MM.1S (cell line): Measurements from ENCODE around the gene NXPE2.

Source experiments
- DNase-seq: peaks from one replicate; pipeline ENCODE4 v3.0.0-alpha.2; 2015
- H2AFZ ChIP-seq: fragments of 300-600 bp; sonication (generic); 2 replicates; pipeline ENCODE4 v1.6.0; 2016; ENCODE audit warnings: antibody characterized with exemption, low read length
- H3F3A ChIP-seq: fragments of 300-600 bp; sonication (generic); 2 replicates; pipeline ENCODE4 v1.6.1; 2016; ENCODE audit warnings: mild to moderate bottlenecking, antibody characterized with exemption, low read length, moderate library complexity, mixed read lengths; ENCODE audit not compliant: insufficient read depth
- H3K27ac ChIP-seq: fragments of 300-600 bp; sonication (generic); 2 replicates; pipeline ENCODE4 v1.5.1; 2016; ENCODE audit warnings: mild to moderate bottlenecking, low read length
- H3K27me3 ChIP-seq: fragments of 300-600 bp; sonication (generic); replicated peaks from 2 replicates; pipeline ENCODE4 v1.6.0; 2016; ENCODE audit warnings: low read length; ENCODE audit not compliant: insufficient read depth
- H3K36me3 ChIP-seq: fragments of 300-600 bp; sonication (generic); replicated peaks from 2 replicates; pipeline ENCODE4 v1.6.1; 2016; ENCODE audit warnings: mild to moderate bottlenecking, low read length, mixed read lengths; ENCODE audit not compliant: insufficient read depth
- H3K4me1 ChIP-seq: fragments of 300-600 bp; sonication (generic); 2 replicates; pipeline ENCODE4 v1.6.1; 2016; ENCODE audit warnings: low read length, mixed read lengths
- H3K4me2 ChIP-seq: fragments of 300-600 bp; sonication (generic); 2 replicates; pipeline ENCODE4 v1.6.0; 2016; ENCODE audit warnings: low read depth, low read length
- H3K4me3 ChIP-seq: fragments of 300-600 bp; sonication (generic); 2 replicates; pipeline ENCODE4 v1.5.1; 2016; ENCODE audit warnings: low read length, mixed read lengths
- H3K79me2 ChIP-seq: fragments of 300-600 bp; sonication (generic); 2 replicates; pipeline ENCODE4 v1.6.1; 2016; ENCODE audit warnings: mixed run types, low read length, mixed read lengths
- H3K9ac ChIP-seq: fragments of 300-600 bp; sonication (generic); 2 replicates; pipeline ENCODE4 v1.6.1; 2016; ENCODE audit warnings: low read length, mixed read lengths
- H3K9me2 ChIP-seq: fragments of 300-600 bp; sonication (generic); replicated peaks from 2 replicates; pipeline ENCODE4 v1.6.1; 2016; ENCODE audit warnings: mild to moderate bottlenecking, low read length, mixed read lengths; ENCODE audit not compliant: insufficient read depth
- H3K9me3 ChIP-seq: fragments of 300-600 bp; sonication (generic); replicated peaks from 2 replicates; pipeline ENCODE4 v1.6.1; 2016; ENCODE audit warnings: mild to moderate bottlenecking, low read length, mixed read lengths; ENCODE audit not compliant: insufficient read depth
- H4K20me1 ChIP-seq: fragments of 300-600 bp; sonication (generic); 2 replicates; pipeline ENCODE4 v1.6.1; 2016; ENCODE audit warnings: mild to moderate bottlenecking, low read length, moderate library complexity, mixed read lengths; ENCODE audit not compliant: insufficient read depth
- EZH2 ChIP-seq: fragments of 300-600 bp; sonication (generic); optimal IDR thresholded peaks from 2 replicates; pipeline ENCODE3; 2017; ENCODE audit warnings: low read depth, mild to moderate bottlenecking, antibody characterized with exemption, low read length, mixed read lengths
- EZH2phosphoT487 ChIP-seq: fragments of 300-600 bp; sonication (generic); IDR thresholded peaks from 2 replicates; pipeline ENCODE4 v1.6.1; 2018; ENCODE audit warnings: antibody characterized with exemption, low read length
- TF ChIP-seq, protein P1 (sequence below): fragments of 300-600 bp; sonication (generic); IDR thresholded peaks from 2 replicates; pipeline ENCODE4 v1.5.1; 2016; ENCODE audit warnings: antibody characterized with exemption, low read length, mixed read lengths

NXPE2 gene

DNA sequence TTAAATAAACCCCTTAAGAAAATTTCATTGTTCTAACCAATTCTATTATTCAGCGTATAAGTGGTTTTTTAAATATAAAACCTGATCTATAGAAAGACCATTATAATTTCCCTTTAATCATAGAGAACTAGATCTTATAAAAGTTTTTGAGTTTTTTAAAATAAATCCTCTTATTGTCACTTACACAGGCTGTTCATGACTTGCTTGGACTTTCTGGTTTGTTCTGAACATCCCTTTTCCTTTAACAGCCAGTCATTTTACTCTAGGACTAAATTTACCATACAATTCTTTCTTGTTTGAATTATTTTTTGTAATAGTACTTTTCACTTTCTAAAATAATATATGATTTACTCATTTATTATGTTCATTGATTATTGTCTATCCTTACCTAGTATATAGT is 4.7 kb downstream of the NXPE2 start:
- Histone ChIP-seq H3K9ac (no peak overlapping the region), H4K20me1 (no peaks in the 10 kb centered on the region), H3K4me1 (no peaks in the 10 kb centered on the region), H3K36me3 (no peaks in the 10 kb centered on the region), H3K4me2 (no peak overlapping the region), H2AFZ (no peak overlapping the region), H3K4me3 (no peak overlapping the region), H3K9me3 (no peaks in the 10 kb centered on the region), H3K9me2 (no peaks in the 10 kb centered on the region), H3F3A (no peaks in the 10 kb centered on the region), H3K27me3 (no peaks in the 10 kb centered on the region), H3K27ac (no peak overlapping the region), H3K79me2 (no peaks in the 10 kb centered on the region)
- DNase-seq: no peak
- TF ChIP-seq EZH2: no peak
- TF ChIP-seq EZH2phosphoT487: no peak
- TF ChIP-seq, protein P1, sequence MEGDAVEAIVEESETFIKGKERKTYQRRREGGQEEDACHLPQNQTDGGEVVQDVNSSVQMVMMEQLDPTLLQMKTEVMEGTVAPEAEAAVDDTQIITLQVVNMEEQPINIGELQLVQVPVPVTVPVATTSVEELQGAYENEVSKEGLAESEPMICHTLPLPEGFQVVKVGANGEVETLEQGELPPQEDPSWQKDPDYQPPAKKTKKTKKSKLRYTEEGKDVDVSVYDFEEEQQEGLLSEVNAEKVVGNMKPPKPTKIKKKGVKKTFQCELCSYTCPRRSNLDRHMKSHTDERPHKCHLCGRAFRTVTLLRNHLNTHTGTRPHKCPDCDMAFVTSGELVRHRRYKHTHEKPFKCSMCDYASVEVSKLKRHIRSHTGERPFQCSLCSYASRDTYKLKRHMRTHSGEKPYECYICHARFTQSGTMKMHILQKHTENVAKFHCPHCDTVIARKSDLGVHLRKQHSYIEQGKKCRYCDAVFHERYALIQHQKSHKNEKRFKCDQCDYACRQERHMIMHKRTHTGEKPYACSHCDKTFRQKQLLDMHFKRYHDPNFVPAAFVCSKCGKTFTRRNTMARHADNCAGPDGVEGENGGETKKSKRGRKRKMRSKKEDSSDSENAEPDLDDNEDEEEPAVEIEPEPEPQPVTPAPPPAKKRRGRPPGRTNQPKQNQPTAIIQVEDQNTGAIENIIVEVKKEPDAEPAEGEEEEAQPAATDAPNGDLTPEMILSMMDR: no peak

GRCh38 chr11:114684636-114685035 is 6.3 kb downstream of the NXPE2 start:
- Histone ChIP-seq H3K27ac (no peak overlapping the region), H3K9ac (no peak overlapping the region), H3K9me3 (no peaks in the 10 kb centered on the region), H3K27me3 (no peaks in the 10 kb centered on the region), H3K36me3 (no peaks in the 10 kb centered on the region), H3K79me2 (no peaks in the 10 kb centered on the region), H3K4me1 (no peaks in the 10 kb centered on the region), H4K20me1 (no peaks in the 10 kb centered on the region), H3K4me2 (no peak overlapping the region), H3K4me3 (no peak overlapping the region), H2AFZ (no peak overlapping the region), H3F3A (no peaks in the 10 kb centered on the region), H3K9me2 (no peaks in the 10 kb centered on the region)
- no peak for DNase-seq
- TF ChIP-seq EZH2 (no peak), EZH2phosphoT487 (no peak)
- TF ChIP-seq, protein P1: no peak

DNA sequence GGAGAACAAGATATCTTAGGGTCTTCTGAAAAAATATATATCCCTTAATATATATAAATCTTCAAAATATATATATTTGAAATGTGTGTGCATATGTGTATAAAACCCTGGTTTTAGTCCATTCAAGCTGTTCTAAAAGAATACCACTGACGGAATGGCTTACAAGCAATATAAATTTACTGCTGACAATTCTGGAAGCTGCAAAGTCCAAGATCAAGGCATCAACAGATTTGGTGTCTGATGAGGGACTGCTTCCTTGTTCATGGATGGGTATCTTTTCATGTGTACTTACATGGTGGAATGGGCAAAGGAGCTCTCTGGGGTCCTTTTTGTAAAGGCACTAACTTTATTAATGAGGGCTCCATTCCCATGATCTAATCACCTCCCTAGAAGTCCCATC is 6.8 kb downstream of the NXPE2 start:
- no peaks in the 10 kb centered on the region for H3K4me1 ChIP-seq
- H2AFZ ChIP-seq: no peak overlapping the region
- H3K36me3 ChIP-seq: no peaks in the 10 kb centered on the region
- no peaks in the 10 kb centered on the region for H3F3A ChIP-seq
- no peak overlapping the region for H3K27ac ChIP-seq
- no peaks in the 10 kb centered on the region for H3K9me3 ChIP-seq
- TF ChIP-seq, protein P1: no peak
- no peak for TF ChIP-seq EZH2phosphoT487
- no peak for TF ChIP-seq EZH2
- H3K4me2 ChIP-seq: no peak overlapping the region
- no peaks in the 10 kb centered on the region for H3K9me2 ChIP-seq
- no peak overlapping the region for H3K9ac ChIP-seq
- no peaks in the 10 kb centered on the region for H3K27me3 ChIP-seq
- no peaks in the 10 kb centered on the region for H3K79me2 ChIP-seq
- no peaks in the 10 kb centered on the region for H4K20me1 ChIP-seq
- no peak for DNase-seq
- no peak overlapping the region for H3K4me3 ChIP-seq
